Fibroblast of skin of abdomen (primary cell): Measurements from ENCODE around the gene WDR48.

Source experiments
- DNase-seq: peaks from one replicate; pipeline ENCODE4 v3.0.0-alpha.2; 2013

Gene WDR48

DNA sequence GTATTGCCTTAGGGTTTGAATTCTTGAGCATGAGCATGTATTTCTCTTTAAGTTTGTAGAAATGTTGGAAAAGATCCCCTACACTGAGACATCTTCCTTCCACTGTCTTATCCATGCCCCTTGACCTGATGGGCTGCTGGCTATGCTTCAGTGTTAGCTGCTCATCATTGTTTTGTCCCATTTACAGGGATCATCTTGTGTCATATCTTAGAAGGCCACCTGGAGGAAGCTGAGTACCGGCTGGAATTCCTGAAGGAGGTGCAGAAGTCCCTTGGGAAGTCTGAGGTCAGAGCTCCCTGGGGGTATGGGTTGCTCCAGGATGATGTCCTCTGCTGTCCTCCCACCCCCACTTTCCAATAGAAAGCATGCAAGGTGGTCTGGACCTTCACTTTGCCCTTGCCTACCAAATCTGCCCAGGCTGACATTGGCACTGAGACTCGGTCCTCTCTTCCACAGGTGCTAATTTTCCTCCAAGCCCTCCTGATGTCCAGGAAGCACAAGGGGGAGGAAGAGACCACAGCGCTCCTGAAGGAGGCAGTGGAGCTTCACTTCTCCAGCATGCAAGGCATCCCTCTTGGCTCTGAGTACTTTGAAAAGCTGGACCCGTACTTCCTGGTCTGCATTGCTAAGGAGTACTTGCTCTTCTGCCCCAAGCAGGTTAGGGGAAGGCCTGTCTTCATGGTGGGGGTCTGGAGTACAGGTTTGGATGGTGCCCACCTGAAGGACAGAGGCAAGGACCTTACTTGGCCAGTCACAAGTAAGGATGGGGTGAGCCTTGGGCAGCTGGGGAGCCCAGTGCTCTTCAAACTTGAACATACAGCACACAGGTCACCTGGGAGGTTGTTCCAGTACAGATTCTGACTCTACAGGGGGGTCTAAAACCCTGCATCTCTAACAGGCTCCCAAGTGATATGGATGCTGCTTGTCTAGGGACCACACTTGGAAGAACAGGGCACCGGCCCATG lies 73.3 kb downstream of the WDR48 start:
- peak; percentile 50 for DNase-seq

- DNase-seq, result peak; percentile 43
Measured at GRCh38 chr3:39125841-39126500, 74.2 kb downstream of the WDR48 start.

GRCh38 chr3:39126532-39127071 lies 74.8 kb downstream of the WDR48 start:
- DNase-seq, result peak; percentile 70

DNA sequence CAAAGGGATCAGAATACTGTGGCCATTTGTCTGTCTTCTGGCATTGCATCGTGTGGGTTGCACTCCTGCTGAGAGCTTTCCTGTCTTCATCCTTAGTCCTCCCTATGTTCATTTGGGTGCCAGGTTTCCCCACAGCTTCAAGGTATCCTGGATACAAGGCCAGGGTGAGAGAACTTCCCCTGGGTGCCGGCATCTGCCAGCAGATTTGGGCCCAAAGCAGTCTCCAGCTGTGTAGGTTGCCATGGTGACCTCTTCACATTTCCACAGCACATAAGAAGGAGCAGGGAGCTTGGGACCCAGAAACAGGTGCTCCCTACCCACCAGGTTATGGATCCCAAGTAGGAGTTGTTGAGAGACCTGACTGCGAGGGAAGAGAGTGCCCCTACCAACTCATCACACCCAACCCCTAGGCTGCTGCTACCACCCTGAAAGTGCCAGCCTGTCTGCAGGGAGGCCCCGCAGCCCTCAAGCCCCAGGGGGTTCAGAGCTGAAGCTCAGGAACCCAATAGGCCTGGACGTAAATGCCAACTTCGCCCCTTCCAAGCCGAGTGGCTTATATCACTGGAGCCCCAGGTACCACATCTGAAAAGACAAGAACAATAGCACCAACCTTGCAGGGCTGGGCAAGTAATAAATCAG lies 75.6 kb downstream of the WDR48 start:
- DNase-seq, result no peak

DNA sequence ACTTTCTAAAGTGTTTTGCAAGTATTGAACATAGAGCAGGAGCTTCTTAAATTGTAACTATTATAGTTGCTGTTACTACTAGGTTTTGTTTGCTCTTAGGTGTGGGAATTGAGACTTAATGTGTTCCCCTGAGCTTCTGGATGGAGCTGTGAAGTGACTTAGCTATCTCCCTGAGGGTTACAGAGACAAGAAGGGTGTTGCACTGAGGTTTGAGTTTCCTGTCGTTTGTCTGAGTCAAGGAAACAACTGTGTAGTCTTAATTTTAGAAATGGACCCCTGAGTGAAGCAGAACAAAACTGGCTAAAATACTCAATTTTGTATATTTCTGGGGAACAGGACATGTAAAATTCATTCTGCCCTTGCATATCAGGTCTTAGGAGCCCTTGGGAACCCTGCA lies 76.1 kb downstream of the WDR48 start:
- no peak for DNase-seq

DNA sequence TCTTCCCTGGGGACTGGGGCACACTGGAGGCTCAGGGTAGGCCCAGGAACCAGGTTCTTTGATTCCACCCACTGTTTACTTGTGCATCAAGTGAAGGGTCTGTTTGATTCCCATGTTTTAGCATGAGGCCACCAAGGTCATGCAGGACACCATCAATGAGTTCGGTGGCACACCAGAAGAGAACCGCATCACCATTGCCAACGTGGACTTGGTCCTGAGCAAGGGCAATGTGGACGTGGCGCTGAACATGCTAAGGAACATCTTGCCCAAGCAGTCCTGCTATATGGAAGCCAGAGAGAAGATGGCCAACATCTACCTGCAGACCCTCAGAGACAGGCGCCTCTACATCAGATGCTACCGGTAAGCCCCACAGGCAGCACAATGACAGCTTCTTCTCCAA lies 77.1 kb downstream of the WDR48 start:
- DNase-seq, result no peak

DNA sequence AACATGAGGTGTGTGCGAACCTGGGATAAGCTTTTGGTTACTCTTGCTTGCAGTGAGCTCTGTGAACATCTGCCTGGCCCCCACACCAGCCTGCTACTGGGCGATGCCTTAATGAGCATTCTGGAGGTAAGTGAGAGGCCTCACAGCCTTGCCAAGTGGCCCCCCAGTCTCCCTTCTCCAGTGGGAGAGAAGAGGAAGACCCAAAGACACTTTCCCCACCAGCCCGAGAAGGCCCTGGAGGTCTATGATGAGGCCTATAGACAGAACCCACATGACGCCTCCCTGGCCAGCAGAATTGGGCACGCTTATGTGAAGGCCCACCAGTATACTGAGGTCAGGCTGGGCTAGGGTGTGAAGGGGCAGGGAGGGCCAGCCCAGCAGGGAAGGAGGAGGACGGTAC lies 78.2 kb downstream of the WDR48 start:
- no peak for DNase-seq

DNA sequence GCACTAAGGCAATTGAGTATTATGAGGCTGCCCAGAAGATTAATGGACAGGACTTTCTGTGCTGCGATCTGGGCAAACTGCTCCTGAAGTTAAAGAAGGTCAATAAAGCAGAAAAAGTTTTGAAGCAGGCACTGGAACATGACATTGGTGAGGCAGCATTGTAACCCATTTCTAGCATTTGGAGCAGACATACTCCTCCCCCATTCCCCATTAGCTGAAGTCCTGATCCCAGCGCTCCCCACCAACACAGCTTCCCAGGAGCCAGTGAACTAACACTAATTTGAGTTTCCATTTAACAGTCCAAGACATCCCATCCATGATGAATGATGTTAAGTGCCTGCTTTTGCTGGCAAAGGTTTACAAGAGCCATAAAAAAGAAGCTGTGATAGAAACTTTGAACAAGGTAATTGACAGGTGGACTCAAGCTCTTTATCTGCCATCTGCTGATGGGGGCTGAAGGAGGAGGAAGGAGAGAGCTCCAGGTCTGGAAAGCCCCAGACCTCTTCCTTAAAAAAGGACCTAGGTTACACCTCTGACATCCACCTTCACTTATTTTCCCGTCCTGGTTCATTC lies 79.0 kb downstream of the WDR48 start:
- no peak for DNase-seq

DNA sequence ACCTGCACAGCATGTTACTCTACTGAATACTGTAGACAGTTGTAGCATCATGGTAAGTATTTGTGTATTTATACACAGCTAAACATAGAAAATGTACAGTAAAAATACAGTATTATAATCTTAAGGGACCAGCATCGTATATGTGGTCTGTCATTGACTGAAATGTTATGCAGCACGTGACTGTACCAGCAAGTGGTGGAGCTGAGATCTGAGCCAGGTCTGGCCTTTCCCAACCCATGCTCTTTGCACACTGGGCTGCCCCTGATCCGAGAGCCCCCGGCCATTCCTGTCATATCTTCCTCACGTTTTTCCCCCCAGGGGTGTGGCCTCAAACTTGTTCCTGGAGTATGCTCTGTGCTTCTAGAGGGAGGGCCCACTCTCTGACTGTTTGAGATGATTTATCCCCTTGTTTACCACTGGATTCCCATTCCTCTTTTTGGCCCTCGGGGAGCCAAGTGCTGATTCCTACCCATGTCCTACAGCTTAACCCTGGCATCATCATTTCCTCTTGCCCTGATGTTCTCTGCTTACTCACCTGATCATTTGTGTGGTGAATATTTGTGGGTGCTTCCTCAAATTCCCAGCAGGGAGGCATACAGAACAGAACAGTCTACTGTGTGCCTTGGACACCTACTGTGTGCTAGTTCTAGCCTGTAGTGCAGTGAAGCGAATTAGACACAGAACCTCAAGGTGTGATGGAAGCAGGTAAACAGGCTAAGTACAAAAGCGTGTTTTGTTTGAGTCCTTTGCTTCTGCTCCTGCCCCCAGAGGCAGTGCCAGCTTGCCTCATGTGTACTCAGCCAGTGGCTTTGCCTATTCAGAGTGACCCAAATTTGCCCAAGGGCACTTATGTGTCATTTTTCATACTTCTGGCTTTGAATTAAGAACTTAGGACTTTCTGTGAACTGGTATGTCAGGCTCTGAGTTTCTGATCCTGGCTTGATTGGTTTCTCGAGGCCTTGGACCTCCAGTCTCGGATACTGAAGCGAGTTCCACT lies 80.6 kb downstream of the WDR48 start:
- no peak for DNase-seq

DNA sequence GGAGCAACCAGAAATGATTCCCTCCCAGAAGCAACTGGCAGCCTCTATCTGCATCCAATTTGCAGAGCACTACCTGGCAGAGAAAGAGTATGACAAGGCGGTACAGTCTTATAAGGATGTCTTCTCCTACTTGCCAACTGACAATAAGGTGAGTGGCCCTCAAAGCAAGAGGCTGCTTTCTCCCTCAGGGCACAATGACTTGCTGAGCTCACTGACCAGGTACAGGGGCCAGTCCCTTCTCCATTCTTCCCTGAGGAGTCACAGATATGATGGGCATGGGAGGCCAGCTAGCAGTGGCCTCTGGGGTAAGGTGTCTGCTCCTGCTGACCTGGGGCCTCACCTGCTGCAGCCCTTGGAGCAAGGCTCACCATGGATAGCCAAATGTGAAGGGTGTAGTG lies 81.3 kb downstream of the WDR48 start:
- DNase-seq, result no peak

DNA sequence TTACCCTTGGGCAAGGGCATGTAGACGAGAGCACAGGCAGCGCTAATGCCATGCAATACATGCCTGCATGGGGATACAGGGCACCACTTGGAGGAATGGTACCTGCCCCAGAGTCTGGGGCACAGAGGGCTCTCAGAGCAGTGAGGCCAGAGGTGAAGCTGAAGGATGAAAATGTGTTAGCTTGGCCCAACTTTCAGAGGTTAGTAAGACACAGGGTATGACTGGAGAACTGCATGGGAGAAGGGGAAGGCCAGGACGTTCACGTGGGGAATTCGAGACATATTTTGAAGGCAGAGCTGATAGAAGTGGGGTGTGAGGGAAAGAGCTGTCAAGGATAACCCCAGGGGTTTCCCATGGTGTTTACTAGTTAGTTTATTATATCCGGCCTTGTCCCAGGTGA lies 82.0 kb downstream of the WDR48 start:
- no peak for DNase-seq

DNA sequence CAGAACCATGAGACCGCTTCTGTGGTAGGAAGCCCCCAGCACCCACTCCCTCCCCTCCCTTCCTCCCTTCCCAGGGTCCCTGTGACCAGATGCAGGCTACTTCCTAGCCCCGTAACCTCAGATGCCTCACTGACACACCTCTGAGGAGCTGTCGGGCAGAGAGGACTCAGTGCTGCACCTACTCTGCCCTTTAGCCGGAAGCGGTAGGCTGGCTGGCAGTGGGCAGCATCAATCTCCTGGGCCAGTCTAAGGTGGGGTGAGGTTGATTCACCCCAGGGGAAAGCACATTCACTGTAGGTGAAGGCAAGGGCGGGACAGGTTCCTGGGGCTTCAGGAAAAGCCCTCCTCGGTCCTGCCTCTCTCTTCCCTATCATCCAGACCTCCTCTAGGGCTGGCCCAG lies 82.5 kb downstream of the WDR48 start:
- no peak for DNase-seq

DNA sequence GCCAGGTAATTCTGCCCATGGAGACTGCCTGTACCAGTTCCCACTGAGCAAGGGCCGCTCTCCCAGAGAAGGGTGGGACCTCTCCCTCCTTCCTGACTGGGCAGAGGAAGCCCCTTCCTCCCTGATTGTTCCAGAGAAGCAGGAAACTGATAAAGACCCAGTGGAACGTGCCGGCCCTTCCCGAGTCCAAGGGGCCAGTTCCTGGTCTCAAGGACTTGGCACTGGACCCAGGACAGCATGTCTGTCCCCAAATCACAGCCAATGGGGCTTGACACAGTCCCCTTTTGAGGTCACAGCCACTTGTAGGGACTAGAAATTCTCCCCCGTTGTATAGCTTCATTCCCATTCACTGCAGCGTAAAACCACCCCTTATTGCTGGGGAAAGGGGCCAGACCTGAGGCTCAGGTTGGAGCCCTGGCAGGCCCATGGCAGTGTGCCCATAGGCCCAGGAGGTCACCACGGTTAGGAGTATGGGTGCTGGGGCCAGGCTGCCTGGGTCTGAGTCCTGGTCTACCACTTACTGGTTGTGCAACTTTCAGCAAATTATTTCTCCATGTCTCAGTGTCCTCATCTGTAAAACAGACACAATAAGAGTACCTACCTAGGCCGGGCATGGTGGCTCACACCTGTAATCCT lies 83.5 kb downstream of the WDR48 start:
- no peak for DNase-seq

GRCh38 chr3:39136533-39137434 lies 85.0 kb downstream of the WDR48 start:
- no peak for DNase-seq

DNA sequence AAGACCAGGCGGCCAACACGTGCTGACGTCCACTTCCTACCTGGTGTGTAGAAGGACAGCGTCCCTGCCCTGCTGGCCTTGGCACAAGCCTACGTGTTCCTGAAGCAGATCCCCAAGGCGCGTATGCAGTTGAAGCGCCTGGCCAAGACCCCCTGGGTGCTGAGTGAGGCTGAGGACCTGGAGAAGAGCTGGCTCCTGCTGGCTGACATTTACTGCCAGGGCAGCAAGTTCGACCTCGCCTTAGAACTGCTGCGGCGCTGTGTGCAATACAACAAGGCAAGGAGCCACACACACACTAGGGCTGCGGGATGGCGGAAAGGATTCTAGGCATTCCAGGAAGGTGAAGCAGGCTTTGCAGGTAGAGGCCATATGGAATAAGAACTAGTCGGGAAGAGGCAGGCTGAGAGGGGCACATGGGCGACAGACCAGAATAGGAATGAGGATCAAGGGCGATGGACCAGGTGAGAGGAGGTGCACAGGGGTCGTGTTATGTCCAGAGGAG lies 85.7 kb downstream of the WDR48 start:
- DNase-seq, result no peak

DNA sequence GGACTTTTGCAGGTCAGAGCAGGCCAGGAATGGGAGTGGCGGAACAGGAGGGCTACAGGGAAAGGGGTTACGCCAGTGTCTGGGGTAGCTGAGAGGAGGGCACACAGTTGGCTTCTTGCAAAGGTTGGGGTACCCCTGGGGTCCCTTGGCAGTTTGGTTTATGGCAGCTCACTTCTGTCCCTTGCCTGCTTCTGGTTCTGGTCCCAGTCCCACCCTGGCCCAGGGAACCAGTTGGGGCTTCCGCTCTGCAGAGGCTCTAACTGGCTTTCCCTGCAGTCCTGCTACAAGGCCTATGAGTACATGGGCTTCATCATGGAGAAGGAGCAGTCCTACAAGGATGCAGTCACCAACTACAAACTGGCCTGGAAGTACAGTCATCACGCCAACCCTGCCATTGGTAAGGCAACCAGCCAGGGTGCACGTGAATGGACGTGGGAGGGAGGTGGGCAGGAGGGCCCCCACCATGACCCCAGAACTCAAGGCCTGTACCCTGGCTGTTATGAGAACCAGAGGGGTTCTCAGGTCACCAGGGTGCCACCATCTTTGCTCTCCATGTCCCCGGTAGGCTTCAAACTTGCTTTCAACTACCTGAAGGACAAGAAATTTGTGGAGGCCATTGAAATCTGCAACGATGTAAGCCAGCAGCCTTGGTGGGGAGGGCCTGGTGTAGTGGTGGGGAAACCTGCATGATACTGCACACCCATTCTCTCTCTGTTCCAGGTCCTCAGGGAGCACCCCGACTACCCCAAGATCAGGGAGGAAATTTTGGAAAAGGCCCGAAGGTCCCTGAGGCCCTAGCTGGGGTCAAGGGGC lies 86.4 kb downstream of the WDR48 start:
- DNase-seq, result no peak

DNA sequence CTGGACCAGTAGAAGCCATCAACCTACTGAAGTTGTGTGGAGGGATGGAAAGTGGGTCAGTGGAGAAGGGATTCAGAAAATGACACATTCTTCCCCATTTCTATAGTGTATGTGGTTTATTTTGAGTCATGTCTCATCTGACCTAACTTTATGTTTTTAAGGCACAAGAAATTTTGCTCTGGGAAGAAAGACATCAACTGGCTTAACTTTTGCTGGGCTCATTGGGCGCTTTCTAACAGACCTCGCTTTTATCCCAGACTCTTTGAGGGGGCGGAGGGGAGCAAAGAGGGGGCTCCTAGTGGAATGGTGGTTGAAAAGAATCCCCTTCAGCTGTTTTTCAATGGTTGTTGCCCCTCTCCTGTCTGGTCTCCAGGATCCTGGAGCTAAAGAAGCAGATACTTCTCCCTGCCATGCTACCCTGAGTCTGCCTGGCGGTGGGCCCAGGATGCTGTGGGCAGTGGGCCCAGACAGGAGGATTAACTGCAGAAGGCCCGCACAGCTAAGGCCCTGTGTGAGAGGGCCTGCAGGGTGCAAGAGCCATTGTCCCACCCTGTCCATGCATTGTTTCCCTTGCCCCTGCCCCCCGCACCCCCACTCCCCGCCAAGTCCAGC lies 87.1 kb downstream of the WDR48 start:
- peak; percentile 38 for DNase-seq

DNA sequence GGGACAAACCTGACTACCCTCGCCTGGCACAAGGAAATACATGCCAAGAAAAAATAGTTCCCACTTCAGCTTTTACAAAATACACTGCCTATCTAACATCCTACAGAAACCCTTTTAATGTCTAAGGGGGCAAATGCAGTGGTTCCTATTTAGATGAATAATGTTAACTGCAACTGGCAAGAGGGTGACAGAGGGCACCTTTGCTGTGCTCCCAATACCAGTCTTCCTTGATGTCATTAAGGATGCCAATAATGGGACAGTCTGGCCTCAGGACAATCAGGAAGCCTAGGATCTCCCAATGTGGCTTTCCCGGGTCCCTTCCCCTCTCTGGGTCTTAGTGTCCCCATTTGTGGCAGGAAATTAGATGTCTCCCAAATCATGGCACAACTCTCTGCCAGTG lies 87.6 kb downstream of the WDR48 start:
- DNase-seq, result no peak
